Measurements from ENCODE around the gene MERTK.

MERTK gene

DNA sequence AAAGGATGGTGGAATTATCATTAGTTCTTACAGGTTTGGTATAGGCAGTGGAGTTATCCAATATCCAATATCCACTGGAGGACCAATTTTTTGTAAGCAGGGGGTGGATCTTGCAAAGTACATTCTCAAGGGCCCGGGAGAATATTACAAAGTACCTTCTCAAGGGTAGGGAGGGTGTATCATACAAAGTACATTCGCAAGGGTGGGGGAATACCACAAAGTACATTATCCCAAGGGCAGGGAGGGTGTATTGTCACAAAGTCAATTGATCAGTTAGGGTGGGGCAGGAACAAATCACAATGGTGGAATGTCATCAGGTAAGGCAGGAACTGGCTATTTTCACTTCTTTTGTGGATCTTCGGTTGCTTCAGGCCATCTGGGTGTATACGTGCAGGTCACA is 101.4 kb downstream of the MERTK start:
- no peaks in the 10 kb centered on the region for H3K27me3 ChIP-seq (ENCODE audit: control insufficient read depth, insufficient read depth, low read length)
- no peaks in the 10 kb centered on the region for H3K4me1 ChIP-seq (ENCODE audit: control insufficient read depth, insufficient read depth, low read length)
- no peak overlapping the region for H3K4me3 ChIP-seq (ENCODE audit: low read depth, low read length)
- no peak overlapping the region for H3K27ac ChIP-seq (ENCODE audit: low read depth, low read length)
- no peak overlapping the region for H3K9ac ChIP-seq (ENCODE audit: low read depth, low read length)
- peaks cover 7% of the 10 kb centered on the region; the same call in 1 of the 2 replicates for H3K36me3 ChIP-seq (ENCODE audit: control insufficient read depth, insufficient read depth, low read length)
- H3K9me3 ChIP-seq (ENCODE audit: control insufficient read depth, insufficient read depth, low read length), result no peaks in the 10 kb centered on the region

GRCh38 chr2:112000399-112001135 is 102.2 kb downstream of the MERTK start:
- H3K27me3 ChIP-seq (ENCODE audit: control insufficient read depth, insufficient read depth, low read length), result no peaks in the 10 kb centered on the region
- peaks cover 7% of the 10 kb centered on the region; the same call in 1 of the 2 replicates for H3K36me3 ChIP-seq (ENCODE audit: control insufficient read depth, insufficient read depth, low read length)
- H3K27ac ChIP-seq (ENCODE audit: low read depth, low read length), result no peak overlapping the region
- no peaks in the 10 kb centered on the region for H3K9me3 ChIP-seq (ENCODE audit: control insufficient read depth, insufficient read depth, low read length)
- no peaks in the 10 kb centered on the region for H3K4me1 ChIP-seq (ENCODE audit: control insufficient read depth, insufficient read depth, low read length)
- H3K9ac ChIP-seq (ENCODE audit: low read depth, low read length), result no peak overlapping the region
- H3K4me3 ChIP-seq (ENCODE audit: low read depth, low read length), result no peak overlapping the region

DNA sequence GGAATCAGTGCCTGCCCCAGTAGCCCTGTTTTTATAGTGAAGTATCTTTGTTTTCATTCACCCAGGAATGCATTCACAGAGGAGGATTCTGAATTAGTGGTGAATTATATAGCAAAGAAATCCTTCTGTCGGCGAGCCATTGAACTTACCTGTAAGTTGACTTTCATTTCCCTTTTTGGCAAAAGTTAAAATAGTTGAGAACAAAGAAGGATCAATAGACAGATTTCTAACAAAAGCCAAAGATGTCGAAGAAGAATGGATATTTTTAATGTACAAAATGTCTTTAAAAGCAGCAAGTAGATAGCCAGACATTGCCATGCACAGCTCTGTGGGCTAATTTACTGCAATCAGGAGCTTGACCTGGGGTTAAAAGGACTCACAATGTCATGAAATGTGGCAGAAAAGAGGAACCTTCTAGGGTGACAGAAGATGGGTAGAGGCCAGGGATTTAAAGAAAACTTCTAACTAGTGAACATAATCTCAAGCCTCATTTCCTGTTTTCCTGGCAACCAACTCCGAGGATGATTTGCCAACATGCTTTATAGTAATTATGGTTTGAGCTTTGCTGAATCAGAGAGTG is 102.8 kb downstream of the MERTK start:
- H3K36me3 ChIP-seq (ENCODE audit: control insufficient read depth, insufficient read depth, low read length), result peaks cover 7% of the 10 kb centered on the region; the same call in 1 of the 2 replicates
- no peaks in the 10 kb centered on the region for H3K4me1 ChIP-seq (ENCODE audit: control insufficient read depth, insufficient read depth, low read length)
- no peak overlapping the region for H3K27ac ChIP-seq (ENCODE audit: low read depth, low read length)
- H3K4me3 ChIP-seq (ENCODE audit: low read depth, low read length), result no peak overlapping the region
- H3K9ac ChIP-seq (ENCODE audit: low read depth, low read length), result no peak overlapping the region
- H3K9me3 ChIP-seq (ENCODE audit: control insufficient read depth, insufficient read depth, low read length), result no peaks in the 10 kb centered on the region
- H3K27me3 ChIP-seq (ENCODE audit: control insufficient read depth, insufficient read depth, low read length), result no peaks in the 10 kb centered on the region

GRCh38 chr2:112001942-112002341 is 103.5 kb downstream of the MERTK start:
- Histone ChIP-seq H3K4me3 (ENCODE audit: low read depth, low read length) (no peak overlapping the region), H3K36me3 (ENCODE audit: control insufficient read depth, insufficient read depth, low read length) (peaks cover 7% of the 10 kb centered on the region; the same call in 1 of the 2 replicates), H3K4me1 (ENCODE audit: control insufficient read depth, insufficient read depth, low read length) (no peaks in the 10 kb centered on the region), H3K9me3 (ENCODE audit: control insufficient read depth, insufficient read depth, low read length) (no peaks in the 10 kb centered on the region), H3K27me3 (ENCODE audit: control insufficient read depth, insufficient read depth, low read length) (no peaks in the 10 kb centered on the region), H3K27ac (ENCODE audit: low read depth, low read length) (no peak overlapping the region), H3K9ac (ENCODE audit: low read depth, low read length) (no peak overlapping the region)

- Histone ChIP-seq H3K9me3 (ENCODE audit: control insufficient read depth, insufficient read depth, low read length) (no peaks in the 10 kb centered on the region), H3K27ac (ENCODE audit: low read depth, low read length) (no peak overlapping the region), H3K4me3 (ENCODE audit: low read depth, low read length) (no peak overlapping the region), H3K36me3 (ENCODE audit: control insufficient read depth, insufficient read depth, low read length) (0 out of 2 replicates have a peak, but pooled peaks cover 3% of the 10 kb centered on the region), H3K9ac (ENCODE audit: low read depth, low read length) (no peak overlapping the region), H3K27me3 (ENCODE audit: control insufficient read depth, insufficient read depth, low read length) (no peaks in the 10 kb centered on the region), H3K4me1 (ENCODE audit: control insufficient read depth, insufficient read depth, low read length) (no peaks in the 10 kb centered on the region)
Measured at GRCh38 chr2:112003576-112004252, 105.3 kb downstream of the MERTK start.

DNA sequence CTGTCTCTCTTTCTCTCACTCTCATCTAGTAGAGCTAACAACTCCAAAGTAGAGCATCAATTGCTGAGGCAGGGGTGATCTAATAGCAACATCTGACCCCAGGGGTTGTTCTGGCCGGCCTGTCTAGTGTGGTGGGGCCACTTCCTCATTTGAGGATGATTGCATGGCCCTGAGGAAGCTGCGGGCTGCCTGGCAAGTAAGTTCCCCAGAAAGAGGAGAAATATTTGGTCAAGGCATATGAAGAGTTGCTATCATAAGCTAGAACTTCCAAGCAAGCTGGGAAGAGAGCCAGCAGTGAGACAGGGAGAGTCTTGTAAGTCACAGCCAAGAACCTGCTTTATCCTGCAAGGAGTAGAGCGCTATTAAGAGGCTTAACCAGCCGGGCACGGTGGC is 105.8 kb downstream of the MERTK start:
- no peak overlapping the region for H3K9ac ChIP-seq (ENCODE audit: low read depth, low read length)
- H3K9me3 ChIP-seq (ENCODE audit: control insufficient read depth, insufficient read depth, low read length), result no peaks in the 10 kb centered on the region
- H3K4me1 ChIP-seq (ENCODE audit: control insufficient read depth, insufficient read depth, low read length), result no peaks in the 10 kb centered on the region
- H3K36me3 ChIP-seq (ENCODE audit: control insufficient read depth, insufficient read depth, low read length), result 0 out of 2 replicates have a peak, but pooled peaks cover 3% of the 10 kb centered on the region
- no peak overlapping the region for H3K27ac ChIP-seq (ENCODE audit: low read depth, low read length)
- H3K4me3 ChIP-seq (ENCODE audit: low read depth, low read length), result no peak overlapping the region
- no peaks in the 10 kb centered on the region for H3K27me3 ChIP-seq (ENCODE audit: control insufficient read depth, insufficient read depth, low read length)

DNA sequence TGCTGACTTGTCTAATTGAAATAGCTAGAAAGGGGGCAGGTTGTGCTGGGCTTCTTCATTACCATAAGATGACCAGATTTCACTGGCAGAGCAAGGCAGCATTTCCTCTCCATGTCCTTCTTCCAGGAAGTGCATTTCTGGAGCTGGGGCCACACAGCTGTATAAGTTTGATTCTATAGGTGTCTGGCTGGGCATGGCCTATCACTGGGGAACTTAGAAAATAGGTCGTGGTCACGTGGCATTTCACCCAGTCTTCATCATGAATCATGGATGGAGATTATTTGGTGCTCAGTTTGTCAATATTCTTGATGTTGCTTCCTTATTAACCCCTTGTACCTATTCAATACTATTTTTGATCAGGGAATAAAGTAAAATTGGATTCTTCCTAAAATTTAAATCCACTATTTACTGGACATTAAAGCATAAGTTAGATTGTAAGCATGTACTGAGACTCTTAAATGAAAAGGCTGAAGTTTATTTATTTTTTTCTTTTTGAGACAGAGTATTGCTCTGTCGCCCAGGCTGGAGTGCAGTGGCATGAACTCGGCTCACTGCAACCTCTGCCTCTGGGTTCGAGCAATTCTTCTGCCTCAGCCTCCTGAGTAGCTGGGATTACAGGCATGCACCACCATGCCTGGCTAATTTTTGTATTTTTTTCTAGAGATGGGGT is 107.1 kb downstream of the MERTK start:
- no peak overlapping the region for H3K9ac ChIP-seq (ENCODE audit: low read depth, low read length)
- H3K9me3 ChIP-seq (ENCODE audit: control insufficient read depth, insufficient read depth, low read length), result no peaks in the 10 kb centered on the region
- H3K36me3 ChIP-seq (ENCODE audit: control insufficient read depth, insufficient read depth, low read length), result 0 out of 2 replicates have a peak, but pooled peaks cover 8% of the 10 kb centered on the region
- H3K27ac ChIP-seq (ENCODE audit: low read depth, low read length), result no peak overlapping the region
- no peaks in the 10 kb centered on the region for H3K27me3 ChIP-seq (ENCODE audit: control insufficient read depth, insufficient read depth, low read length)
- H3K4me1 ChIP-seq (ENCODE audit: control insufficient read depth, insufficient read depth, low read length), result no peaks in the 10 kb centered on the region
- no peak overlapping the region for H3K4me3 ChIP-seq (ENCODE audit: low read depth, low read length)

GRCh38 chr2:112006076-112006410 is 107.6 kb downstream of the MERTK start:
- Histone ChIP-seq H3K27me3 (ENCODE audit: control insufficient read depth, insufficient read depth, low read length) (no peaks in the 10 kb centered on the region), H3K4me1 (ENCODE audit: control insufficient read depth, insufficient read depth, low read length) (no peaks in the 10 kb centered on the region), H3K4me3 (ENCODE audit: low read depth, low read length) (no peak overlapping the region), H3K27ac (ENCODE audit: low read depth, low read length) (no peak overlapping the region), H3K9me3 (ENCODE audit: control insufficient read depth, insufficient read depth, low read length) (no peaks in the 10 kb centered on the region), H3K9ac (ENCODE audit: low read depth, low read length) (no peak overlapping the region), H3K36me3 (ENCODE audit: control insufficient read depth, insufficient read depth, low read length) (peaks cover 13% of the 10 kb centered on the region; the same call in 1 of the 2 replicates)

GRCh38 chr2:112007493-112007892 is 109.1 kb downstream of the MERTK start:
- Histone ChIP-seq H3K4me1 (ENCODE audit: control insufficient read depth, insufficient read depth, low read length) (no peaks in the 10 kb centered on the region), H3K27me3 (ENCODE audit: control insufficient read depth, insufficient read depth, low read length) (no peaks in the 10 kb centered on the region), H3K36me3 (ENCODE audit: control insufficient read depth, insufficient read depth, low read length) (peaks cover 15% of the 10 kb centered on the region; the same call in 1 of the 2 replicates), H3K27ac (ENCODE audit: low read depth, low read length) (no peak overlapping the region), H3K9ac (ENCODE audit: low read depth, low read length) (no peak overlapping the region), H3K9me3 (ENCODE audit: control insufficient read depth, insufficient read depth, low read length) (no peaks in the 10 kb centered on the region), H3K4me3 (ENCODE audit: low read depth, low read length) (no peak overlapping the region)

DNA sequence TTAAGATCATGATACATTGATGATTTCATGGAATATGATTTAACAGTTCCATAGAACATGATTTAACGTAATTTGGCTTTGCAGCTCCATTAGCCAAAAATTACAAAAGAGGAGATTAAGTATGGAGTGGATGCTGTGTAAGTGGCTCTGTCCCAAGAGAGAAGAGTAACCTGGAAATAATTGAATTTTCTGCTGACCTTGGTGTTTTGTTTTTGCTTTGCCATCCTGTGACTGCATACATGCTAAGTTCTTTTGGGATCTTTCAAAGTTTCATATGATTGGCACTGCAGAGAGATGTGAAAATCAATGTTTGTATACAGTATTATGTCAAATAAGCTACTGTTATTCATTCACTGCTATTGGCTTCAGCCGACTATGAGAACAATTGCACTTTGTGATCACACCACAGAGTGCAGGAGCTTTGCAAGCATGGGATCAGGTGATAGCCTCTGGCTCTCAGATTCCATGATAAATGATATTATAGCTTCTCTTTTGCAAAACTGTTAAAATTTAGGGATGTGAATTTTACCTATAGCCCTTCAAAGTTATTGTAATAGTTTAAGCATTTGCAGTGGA is 110.6 kb downstream of the MERTK start:
- Histone ChIP-seq H3K36me3 (ENCODE audit: control insufficient read depth, insufficient read depth, low read length) (peaks cover 12% of the 10 kb centered on the region; the same call in 1 of the 2 replicates), H3K9ac (ENCODE audit: low read depth, low read length) (no peak overlapping the region), H3K9me3 (ENCODE audit: control insufficient read depth, insufficient read depth, low read length) (no peaks in the 10 kb centered on the region), H3K27ac (ENCODE audit: low read depth, low read length) (no peak overlapping the region), H3K4me3 (ENCODE audit: low read depth, low read length) (no peak overlapping the region), H3K4me1 (ENCODE audit: control insufficient read depth, insufficient read depth, low read length) (no peaks in the 10 kb centered on the region), H3K27me3 (ENCODE audit: control insufficient read depth, insufficient read depth, low read length) (no peaks in the 10 kb centered on the region)
